ENCODE results near the gene SORCS2. TPM values are rescaled to one million over a fixed set of nuclear protein-coding genes. Genes with fewer than 3 reads are reported as not detected.

Gene SORCS2
- total RNA-seq, 1 donor: 0.27 TPM

DNA sequence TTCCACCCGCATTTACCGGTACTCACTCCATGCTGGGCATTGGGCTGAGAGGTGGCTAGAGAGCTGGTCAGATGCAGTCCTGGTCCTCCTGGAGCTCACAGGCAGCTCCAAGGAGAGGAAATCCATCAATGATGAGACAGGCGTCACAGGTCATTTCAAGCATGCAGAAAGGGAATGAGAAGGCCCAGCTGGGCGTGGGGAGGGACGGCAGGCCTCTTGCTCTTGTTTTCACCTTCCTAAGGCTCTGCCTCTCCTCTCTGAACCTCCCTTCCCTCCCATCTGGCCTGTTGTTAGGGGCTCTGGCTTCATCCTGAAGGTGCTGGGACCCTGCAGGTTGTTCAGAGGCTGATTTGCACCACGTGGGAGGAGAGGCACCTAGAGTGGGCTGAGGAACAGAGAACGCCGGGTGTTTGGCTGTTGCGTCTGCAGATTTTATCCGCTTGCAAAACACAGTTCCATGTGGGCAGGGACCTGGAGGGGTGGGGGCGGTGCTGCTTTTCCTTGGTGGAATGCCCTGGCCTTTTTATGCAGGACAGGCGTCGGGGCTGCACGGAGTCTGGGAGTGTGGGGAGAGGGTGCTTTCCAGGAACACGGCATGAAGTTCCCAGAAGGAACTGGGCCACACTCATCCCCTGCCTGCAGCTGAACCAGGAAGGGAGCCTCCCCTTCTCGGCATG lies 323.9 kb downstream of the SORCS2 start:
- H3K4me3 ChIP-seq (ENCODE audit: low read depth, low read length): no peak overlapping the region
- DNase-seq (ENCODE audit: low read depth): no peak
- TF ChIP-seq, protein P1, sequence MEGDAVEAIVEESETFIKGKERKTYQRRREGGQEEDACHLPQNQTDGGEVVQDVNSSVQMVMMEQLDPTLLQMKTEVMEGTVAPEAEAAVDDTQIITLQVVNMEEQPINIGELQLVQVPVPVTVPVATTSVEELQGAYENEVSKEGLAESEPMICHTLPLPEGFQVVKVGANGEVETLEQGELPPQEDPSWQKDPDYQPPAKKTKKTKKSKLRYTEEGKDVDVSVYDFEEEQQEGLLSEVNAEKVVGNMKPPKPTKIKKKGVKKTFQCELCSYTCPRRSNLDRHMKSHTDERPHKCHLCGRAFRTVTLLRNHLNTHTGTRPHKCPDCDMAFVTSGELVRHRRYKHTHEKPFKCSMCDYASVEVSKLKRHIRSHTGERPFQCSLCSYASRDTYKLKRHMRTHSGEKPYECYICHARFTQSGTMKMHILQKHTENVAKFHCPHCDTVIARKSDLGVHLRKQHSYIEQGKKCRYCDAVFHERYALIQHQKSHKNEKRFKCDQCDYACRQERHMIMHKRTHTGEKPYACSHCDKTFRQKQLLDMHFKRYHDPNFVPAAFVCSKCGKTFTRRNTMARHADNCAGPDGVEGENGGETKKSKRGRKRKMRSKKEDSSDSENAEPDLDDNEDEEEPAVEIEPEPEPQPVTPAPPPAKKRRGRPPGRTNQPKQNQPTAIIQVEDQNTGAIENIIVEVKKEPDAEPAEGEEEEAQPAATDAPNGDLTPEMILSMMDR (IDR thresholded peaks at IDR 0.05; ENCODE audit: insufficient read depth, low read length): no peak

DNA sequence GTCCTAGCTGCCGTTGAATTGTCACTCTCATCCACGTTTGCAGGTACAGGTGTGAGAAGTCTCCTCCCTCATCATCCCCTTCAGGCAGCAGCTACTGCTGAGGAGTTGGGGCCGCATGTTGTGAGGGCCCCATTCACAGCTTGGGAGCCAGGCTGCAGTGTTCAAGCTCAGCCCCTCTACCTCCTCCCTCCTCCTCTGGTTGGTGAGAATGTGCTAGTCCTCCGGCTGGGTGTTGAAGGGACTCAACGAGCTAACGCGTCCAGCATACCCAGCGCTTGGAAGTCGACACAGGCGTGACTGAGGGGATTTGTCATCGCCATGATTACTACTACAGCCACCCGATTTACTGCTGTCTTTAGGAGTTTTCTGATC lies 324.4 kb downstream of the SORCS2 start:
- DNase-seq (ENCODE audit: low read depth): no peak
- H3K4me3 ChIP-seq (ENCODE audit: low read depth, low read length): no peak overlapping the region
- TF ChIP-seq, protein P1 (IDR thresholded peaks at IDR 0.05; ENCODE audit: insufficient read depth, low read length): no peak

DNA sequence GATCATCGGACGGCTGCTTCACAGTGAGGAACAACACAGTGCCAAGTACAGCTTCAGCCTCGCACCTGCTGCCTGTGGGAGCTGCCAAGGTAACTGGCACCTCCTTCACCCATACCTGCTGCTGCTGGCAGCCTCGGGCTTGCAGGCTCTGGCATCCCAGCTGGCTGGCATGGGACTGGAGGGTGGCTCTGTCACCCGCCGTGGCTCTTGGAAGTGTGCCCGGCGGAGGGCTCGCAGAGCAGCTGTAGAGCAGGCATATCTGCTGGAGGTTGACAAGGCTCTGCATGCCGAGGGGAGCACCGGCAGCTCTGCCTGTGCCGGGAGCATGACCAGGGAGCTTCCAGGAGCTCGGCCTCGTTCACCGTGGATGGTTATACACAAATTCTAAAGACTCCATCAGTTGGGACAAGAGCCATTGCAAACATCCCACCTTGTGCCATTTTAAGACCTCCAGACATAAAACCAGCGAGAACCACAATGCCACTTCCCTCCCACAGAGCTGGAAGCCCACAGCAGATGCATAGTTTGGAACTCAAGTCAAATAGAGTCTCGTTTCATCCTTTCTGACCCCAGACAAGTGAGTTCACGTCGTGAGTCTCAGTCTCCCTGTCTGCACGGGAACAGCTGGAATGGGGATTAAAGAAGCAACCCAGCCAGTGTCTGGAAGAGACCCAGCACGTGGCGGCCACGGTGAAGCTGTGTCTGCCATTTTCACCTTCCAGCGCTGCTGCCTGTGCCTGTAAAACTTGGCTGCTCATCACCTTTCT lies 326.7 kb downstream of the SORCS2 start:
- TF ChIP-seq, protein P1 (IDR thresholded peaks at IDR 0.05; ENCODE audit: insufficient read depth, low read length): no peak
- no peak for DNase-seq (ENCODE audit: low read depth)
- no peak overlapping the region for H3K4me3 ChIP-seq (ENCODE audit: low read depth, low read length)

DNA sequence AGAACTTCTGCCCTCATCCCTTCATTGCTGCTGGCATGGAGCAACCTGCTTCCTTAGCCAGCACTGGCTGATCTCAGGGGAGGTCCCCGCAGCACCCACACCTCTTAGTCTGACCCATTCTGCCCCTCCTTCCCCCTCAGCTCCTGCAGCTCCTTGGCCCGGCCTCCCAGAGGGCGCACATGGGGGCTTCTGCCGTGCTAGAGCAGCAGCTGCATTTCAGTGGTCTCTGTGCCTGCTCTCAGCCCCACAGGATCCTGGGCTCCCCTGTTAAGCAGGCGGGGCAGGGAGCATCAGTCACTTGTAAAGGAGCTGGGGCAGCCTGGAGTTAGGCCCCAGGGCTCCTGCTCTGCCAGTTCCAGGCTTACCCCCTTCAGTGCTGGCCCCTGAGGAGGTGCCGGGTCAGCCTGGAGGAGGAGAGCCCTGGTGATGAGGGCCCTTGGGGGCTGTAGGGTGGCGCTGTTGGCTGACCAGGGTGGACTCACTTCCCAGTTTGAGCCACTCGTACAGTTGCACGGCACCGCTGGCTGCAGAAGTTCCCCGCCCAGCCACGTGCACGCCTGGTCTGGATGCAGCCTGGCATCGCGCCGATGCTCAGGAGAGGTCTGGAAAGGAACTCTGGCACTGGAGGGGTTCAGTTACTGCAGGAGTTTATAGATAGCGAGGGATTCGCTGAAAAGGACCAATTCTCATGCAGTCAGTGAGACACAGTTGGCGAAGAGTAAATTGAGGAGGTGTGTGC lies 327.5 kb downstream of the SORCS2 start:
- no peak overlapping the region for H3K4me3 ChIP-seq (ENCODE audit: low read depth, low read length)
- DNase-seq (ENCODE audit: low read depth): no peak
- TF ChIP-seq, protein P1 (IDR thresholded peaks at IDR 0.05; ENCODE audit: insufficient read depth, low read length): no peak

DNA sequence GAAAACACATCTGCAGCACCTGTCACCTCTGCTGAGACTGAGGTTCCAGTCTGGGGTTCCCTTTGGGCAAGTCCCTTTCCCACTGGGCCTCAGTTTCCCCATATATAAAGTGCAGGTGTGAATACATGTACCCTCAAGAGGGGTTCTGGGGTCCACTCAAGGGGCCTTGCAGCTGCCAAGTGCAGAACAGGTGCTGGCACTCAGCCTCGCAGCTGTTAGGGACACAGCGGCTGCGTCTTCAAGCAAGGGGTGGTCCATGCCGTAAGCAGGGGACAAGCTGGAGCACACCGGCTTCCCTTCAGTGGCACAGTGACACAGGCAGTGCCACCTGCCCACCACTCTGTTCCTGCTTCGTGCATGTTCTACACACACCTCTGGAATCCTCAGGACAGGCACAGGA lies 329.3 kb downstream of the SORCS2 start:
- no peak overlapping the region for H3K4me3 ChIP-seq (ENCODE audit: low read depth, low read length)
- no peak for DNase-seq (ENCODE audit: low read depth)
- TF ChIP-seq, protein P1 (IDR thresholded peaks at IDR 0.05; ENCODE audit: insufficient read depth, low read length): no peak

DNA sequence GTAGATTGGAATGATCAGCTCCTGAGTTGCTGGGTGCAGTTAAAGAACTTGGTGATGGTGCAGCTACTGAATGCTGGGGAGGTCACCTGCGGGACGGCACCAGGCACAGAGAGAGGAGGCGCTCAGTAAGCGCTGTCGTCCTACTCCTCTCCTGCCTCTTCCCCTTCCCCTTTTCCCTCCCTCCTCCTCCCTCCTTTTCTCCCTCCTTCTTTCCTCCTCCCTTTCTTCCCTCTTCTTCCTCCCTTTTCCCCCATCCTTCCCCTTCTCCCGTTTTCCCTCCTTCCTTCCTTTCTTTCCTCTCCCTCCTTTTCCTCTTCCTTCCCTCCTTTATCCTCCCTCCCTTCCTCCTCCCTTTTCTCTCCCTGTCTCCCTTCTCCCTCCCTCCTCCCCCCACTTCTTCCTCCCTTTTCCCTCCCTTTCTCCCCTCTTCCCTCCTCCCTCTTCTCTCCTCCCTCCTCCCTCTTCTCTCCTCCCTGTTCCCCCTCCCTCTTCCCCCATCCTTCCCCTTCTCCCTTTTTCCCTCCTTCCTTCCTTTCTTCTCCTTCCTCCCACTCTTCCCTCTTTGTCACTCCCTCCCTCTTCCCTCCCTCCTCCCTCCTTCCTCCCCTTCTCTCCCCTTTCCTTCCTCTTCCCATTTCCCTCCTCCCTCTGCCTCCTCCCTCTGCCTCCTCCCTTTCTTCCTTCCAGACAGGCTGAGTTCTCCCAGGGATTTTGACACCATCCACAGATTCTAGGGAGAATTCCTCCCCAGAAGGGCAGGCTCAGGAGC lies 330.3 kb downstream of the SORCS2 start:
- TF ChIP-seq, protein P1 (IDR thresholded peaks at IDR 0.05; ENCODE audit: insufficient read depth, low read length): no peak

More for the DNA sequence above, 330.3 kb downstream of the SORCS2 start:
- no peak overlapping the region for H3K4me3 ChIP-seq (ENCODE audit: low read depth, low read length)
- no peak for DNase-seq (ENCODE audit: low read depth)
